GM21825 (cell line): Measurements from ENCODE around the gene SPSB1.
A peak's percentile ranks its signal among the peaks of the same experiment; 100 is the strongest.

Experiments used
- ATAC-seq: cut with Tn5 transposase; IDR thresholded peaks from one replicate; pipeline ENCODE4 v1.9.1; 2021; ENCODE audit warnings: mild to moderate bottlenecking, moderate library complexity; ENCODE audit not compliant: unreplicated experiment

The SPSB1 gene

GRCh38 chr1:9413877-9414213 lies 121.2 kb downstream of the SPSB1 start:
- ATAC-seq, result peak; percentile 1

- no peak for ATAC-seq
Observed at GRCh38 chr1:9416506-9416905, 123.8 kb downstream of the SPSB1 start.

DNA sequence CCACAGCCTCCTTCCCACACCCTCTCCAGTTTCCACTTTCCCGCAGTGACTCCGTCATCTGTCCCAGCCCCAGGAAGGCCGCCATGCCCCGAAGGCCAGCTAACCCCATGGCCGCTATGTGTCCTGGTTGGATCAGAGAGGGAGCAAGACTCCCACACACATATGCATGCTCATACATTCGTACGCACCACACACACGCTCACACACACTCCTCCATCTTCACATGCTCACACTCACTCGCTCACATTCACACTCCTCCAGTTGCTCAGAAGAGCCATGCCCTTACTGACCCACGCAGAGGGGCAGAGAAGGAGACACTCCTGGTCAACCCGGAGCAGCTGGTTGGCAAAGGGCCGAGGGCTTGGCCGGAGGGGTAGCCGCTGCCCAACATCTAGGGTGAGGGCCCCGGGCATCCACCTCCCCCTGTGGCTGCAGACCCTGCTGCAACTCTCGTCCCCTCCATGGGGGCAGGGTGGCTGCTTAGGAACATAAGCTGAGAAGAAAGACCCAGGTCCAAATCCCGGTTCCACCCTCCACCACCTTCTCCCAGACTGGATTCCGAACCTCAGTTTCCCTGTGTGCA lies 124.3 kb downstream of the SPSB1 start:
- no peak for ATAC-seq

GRCh38 chr1:9417695-9418094 lies 125.0 kb downstream of the SPSB1 start:
- ATAC-seq, result no peak

GRCh38 chr1:9418851-9419250 lies 126.2 kb downstream of the SPSB1 start:
- no peak for ATAC-seq
